Skeletal muscle tissue (tissue), 4 donors: Measurements from ENCODE around the gene LCP2. TPM values are rescaled to one million over a fixed set of nuclear protein-coding genes. Genes with fewer than 3 reads are reported as not detected.

ENCODE experiments used
- H3K27ac ChIP-seq: one replicate; pipeline ENCODE4 v1.7.0; 2013; ENCODE audit warnings: mild to moderate bottlenecking, low read depth, low read length, inconsistent platforms
- H3K27me3 ChIP-seq, 3 donors: one replicate each; pipeline ENCODE4 v1.7.0; 2013; ENCODE audit warnings: low read length in 3 of 3; ENCODE audit not compliant: control insufficient read depth in 3 of 3, insufficient read depth in 3 of 3
- H3K36me3 ChIP-seq, 3 donors: one replicate each; pipeline ENCODE4 v1.7.0; 2013; ENCODE audit warnings: low read length in 3 of 3; ENCODE audit not compliant: control insufficient read depth in 3 of 3, insufficient read depth in 3 of 3
- H3K4me1 ChIP-seq, 3 donors: one replicate each; pipeline ENCODE4 v1.7.0; 2013; ENCODE audit warnings: low read length in 3 of 3, mild to moderate bottlenecking in 3 of 3; ENCODE audit not compliant: control insufficient read depth in 3 of 3, insufficient read depth in 3 of 3
- H3K4me3 ChIP-seq, 3 donors: one replicate each; pipeline ENCODE4 v1.7.0; 2013; ENCODE audit warnings: low read length in 3 of 3
- H3K9ac ChIP-seq, 3 donors: one replicate each; pipeline ENCODE4 v1.7.0; 2013; ENCODE audit warnings: low read length in 3 of 3, mild to moderate bottlenecking in 3 of 3, moderate library complexity in 2 of 3, low read depth in 1 of 3
- H3K9me3 ChIP-seq, 3 donors: one replicate each; pipeline ENCODE4 v1.7.0; 2013; ENCODE audit warnings: low read length in 3 of 3; ENCODE audit not compliant: control insufficient read depth in 3 of 3
- total RNA-seq: library from RNA; depleted of rRNA; stranded (reverse); fragments of >200 nt; gene quantifications from one replicate; pipeline ENCODE4 v1.2.3, GENCODE V29; 2014
- donor health status: Osteomylitis.

The LCP2 gene
- total RNA-seq, 1 donor from 2014 or later: 6.8 TPM

GRCh38 chr5:170238456-170239196 lies 59.0 kb downstream of the LCP2 start:
- H3K27me3 ChIP-seq: no peaks in the 10 kb centered on the region

GRCh38 chr5:170235876-170236864 lies 61.4 kb downstream of the LCP2 start:
- H3K27me3 ChIP-seq: no peaks in the 10 kb centered on the region

More at GRCh38 chr5:170238456-170239196, 59.0 kb downstream of the LCP2 start:
- Histone ChIP-seq H3K27ac (no peak overlapping the region), H3K36me3 (no peaks in the 10 kb centered on the region), H3K4me1 (no peaks in the 10 kb centered on the region), H3K9ac (no peak overlapping the region), H3K4me3 (no peak overlapping the region), H3K9me3 (no peaks in the 10 kb centered on the region)

GRCh38 chr5:170233358-170233892 lies 64.2 kb downstream of the LCP2 start:
- Histone ChIP-seq H3K4me3 (no peak overlapping the region), H3K9ac (no peak overlapping the region)

More at GRCh38 chr5:170235876-170236864, 61.4 kb downstream of the LCP2 start:
- Histone ChIP-seq H3K36me3 (no peaks in the 10 kb centered on the region), H3K4me3 (no peak overlapping the region), H3K27ac (no peak overlapping the region), H3K9ac (no peak overlapping the region), H3K9me3 (no peaks in the 10 kb centered on the region), H3K4me1 (no peaks in the 10 kb centered on the region)

GRCh38 chr5:170232786-170233185 lies 64.8 kb downstream of the LCP2 start, which contains the start of gene C5orf58:
C5orf58 (plus strand) TSS chr5:170232985; CDS start chr5:170234977, 1,992 bp downstream.
- Histone ChIP-seq H3K36me3 (no peaks in the 10 kb centered on the region), H3K4me3 (no peak within 1 kb of the TSS), H3K27ac (no peak within 1 kb of the TSS), H3K9ac (no peak within 1 kb of the TSS), H3K9me3 (no peaks in the 10 kb centered on the region), H3K27me3 (no peaks in the 10 kb centered on the region), H3K4me1 (no peaks in the 10 kb centered on the region)

More at GRCh38 chr5:170233358-170233892, 64.2 kb downstream of the LCP2 start:
- Histone ChIP-seq H3K4me1 (no peaks in the 10 kb centered on the region), H3K36me3 (no peaks in the 10 kb centered on the region), H3K9me3 (no peaks in the 10 kb centered on the region), H3K27me3 (no peaks in the 10 kb centered on the region), H3K27ac (no peak overlapping the region)

GRCh38 chr5:170228762-170229435 lies 68.7 kb downstream of the LCP2 start:
- H3K9ac ChIP-seq: no peak overlapping the region
- no peaks in the 10 kb centered on the region for H3K27me3 ChIP-seq
- H3K27ac ChIP-seq: no peak overlapping the region
- peaks cover 0 to 4% (median 0%) of the 10 kb centered on the region in 3 donors for H3K4me1 ChIP-seq
- H3K4me3 ChIP-seq: no peak overlapping the region
- no peaks in the 10 kb centered on the region for H3K36me3 ChIP-seq
- no peaks in the 10 kb centered on the region for H3K9me3 ChIP-seq

GRCh38 chr5:170226661-170227060 lies 70.9 kb downstream of the LCP2 start:
- no peaks in the 10 kb centered on the region for H3K27me3 ChIP-seq
- H3K9ac ChIP-seq: no peak overlapping the region
- no peak overlapping the region for H3K4me3 ChIP-seq
- peaks cover 0 to 6% (median 4%) of the 10 kb centered on the region in 3 donors for H3K4me1 ChIP-seq
- H3K9me3 ChIP-seq: no peaks in the 10 kb centered on the region
- H3K27ac ChIP-seq: no peak overlapping the region
- H3K36me3 ChIP-seq: no peaks in the 10 kb centered on the region

- Histone ChIP-seq H3K27me3 (no peaks in the 10 kb centered on the region), H3K4me1 (peaks cover 0 to 6% (median 4%) of the 10 kb centered on the region in 3 donors), H3K4me3 (no peak overlapping the region), H3K36me3 (no peaks in the 10 kb centered on the region), H3K9me3 (no peaks in the 10 kb centered on the region), H3K9ac (no peak overlapping the region), H3K27ac (no peak overlapping the region)
Observed at GRCh38 chr5:170226129-170226615, 71.4 kb downstream of the LCP2 start.

- Histone ChIP-seq H3K9me3 (no peaks in the 10 kb centered on the region), H3K36me3 (no peaks in the 10 kb centered on the region), H3K27ac (no peak overlapping the region), H3K9ac (no peak overlapping the region), H3K27me3 (no peaks in the 10 kb centered on the region), H3K4me1 (peaks cover 0 to 6% (median 4%) of the 10 kb centered on the region in 3 donors), H3K4me3 (no peak overlapping the region)
Observed at GRCh38 chr5:170225326-170226128, 72.0 kb downstream of the LCP2 start.

- Histone ChIP-seq H3K36me3 (no peaks in the 10 kb centered on the region), H3K9ac (no peak overlapping the region), H3K27me3 (no peaks in the 10 kb centered on the region), H3K9me3 (no peaks in the 10 kb centered on the region), H3K4me1 (peaks cover 0 to 6% (median 4%) of the 10 kb centered on the region in 3 donors), H3K27ac (peak overlapping the region; percentile 18), H3K4me3 (no peak overlapping the region)
Observed at GRCh38 chr5:170223906-170224305, 73.7 kb downstream of the LCP2 start.
